ENCODE data around the gene FBXO30. TPM values are rescaled to one million over a fixed set of nuclear protein-coding genes. Genes with fewer than 3 reads are reported as not detected.

FBXO30 gene
- total and polyA plus RNA-seq, 9 of the 15 experiments (the other 6 are each of a cell fraction or from before 2014, with no cell fraction given), result 3.6 to 12.8 (median 7.1) TPM

GRCh38 chr6:145813285-145814034, 1.1 kb downstream of the FBXO30 start (continued):
- no peak for TF ChIP-seq TEAD4 (IDR thresholded peaks at IDR 0.05; ENCODE audit: low read length)
- TF ChIP-seq TEAD4 (CRISPR knock-in tag; IDR thresholded peaks at IDR 0.05; ENCODE audit: borderline replicate concordance), result no peak
- TF ChIP-seq YBX1 (IDR thresholded peaks at IDR 0.05), result no peak
- TF ChIP-seq POLR2B (IDR thresholded peaks at IDR 0.05; ENCODE audit: low read depth, partially characterized antibody), result peak; percentile 19
- TF ChIP-seq NBN (IDR thresholded peaks at IDR 0.05; ENCODE audit: low read depth), result 0 out of 2 replicates have a peak, but pooled peaks have one; percentile 22
- TF ChIP-seq ZNF75A (CRISPR knock-in tag; IDR thresholded peaks at IDR 0.05), result no peak
- no peak for TF ChIP-seq NR1H2 (CRISPR knock-in tag; IDR thresholded peaks at IDR 0.05)
- TF ChIP-seq ZNF76 (CRISPR knock-in tag; IDR thresholded peaks at IDR 0.05; ENCODE audit: borderline replicate concordance), result no peak
- TF ChIP-seq MITF (IDR thresholded peaks at IDR 0.05), result no peak
- no peak for TF ChIP-seq SAFB (IDR thresholded peaks at IDR 0.05; ENCODE audit: borderline replicate concordance, low read depth, low read length)
- TF ChIP-seq HNRNPK (IDR thresholded peaks at IDR 0.05; ENCODE audit: low read depth, low read length, poor library complexity, severe bottlenecking), result no peak
- 0 out of 2 replicates have a peak, but pooled peaks have one; percentile 15 for TF ChIP-seq RAD51 (IDR thresholded peaks at IDR 0.05; ENCODE audit: borderline replicate concordance, low read depth)
- no peak for TF ChIP-seq RBM39 (optimal IDR thresholded peaks at IDR 0.05; ENCODE audit: low read depth, low read length)
- TF ChIP-seq POU5F1 (IDR thresholded peaks at IDR 0.05; ENCODE audit: borderline replicate concordance, low read depth, low read length, partially characterized antibody), result no peak
- TF ChIP-seq BMI1 (IDR thresholded peaks at IDR 0.05; ENCODE audit: low read length), result no peak
- TF ChIP-seq ZNF639 (CRISPR knock-in tag; conservative IDR thresholded peaks at IDR 0.05 in 1 of 2, IDR thresholded peaks at IDR 0.05 in 1 of 2), result no peak; a peak in 1 of 4 replicates
- no peak for TF ChIP-seq SPI1 (IDR thresholded peaks at IDR 0.05; ENCODE audit: borderline replicate concordance, low read depth, low read length)
- TF ChIP-seq ZBTB12 (CRISPR knock-in tag; IDR thresholded peaks at IDR 0.05), result no peak
- TF ChIP-seq ZBTB5 (IDR thresholded peaks at IDR 0.05), result no peak
- no peak for TF ChIP-seq ZEB2 (IDR thresholded peaks at IDR 0.05)

Data from K562 (cell line).